Left lung (tissue), 10 donors: Measurements from ENCODE around the gene SEPTIN12. TPM values are rescaled to one million over a fixed set of nuclear protein-coding genes. Genes with fewer than 3 reads are reported as not detected.

Source experiments
- ATAC-seq: fragments of 200-7000 bp; cut with Tn5 transposase; one replicate; pipeline ENCODE4 v1.9.1; 2020; ENCODE audit warnings: moderate library complexity
- DNase-seq, 4 donors: peaks; one replicate each; pipeline ENCODE4 v3.0.0-alpha.2; 2013 to 2020
- H3K27ac ChIP-seq, 2 donors: fragments of 200-600 bp; sonication (generic) in 1 of 2; one replicate each; pipeline versions ENCODE4 v1.5.0 to v1.8.0; 2020 to 2021
- H3K27me3 ChIP-seq, 2 donors: fragments of 200-600 bp; sonication (generic) in 1 of 2; one replicate each; pipeline versions ENCODE4 v1.5.0 to v1.8.0; 2020 to 2021
- H3K36me3 ChIP-seq, 2 donors: fragments of 200-600 bp; sonication (generic) in 1 of 2; one replicate each; pipeline versions ENCODE4 v1.5.0 to v1.8.0; 2020 to 2021
- H3K4me1 ChIP-seq, 2 donors: fragments of 200-600 bp; one replicate each; pipeline ENCODE4 v1.8.0; 2021
- H3K4me3 ChIP-seq, 2 donors: fragments of 200-600 bp; sonication (generic) in 1 of 2; one replicate each; pipeline versions ENCODE4 v1.5.0 to v1.8.0; 2020 to 2021; ENCODE audit warnings: mild to moderate bottlenecking in 1 of 2
- H3K9me3 ChIP-seq, 2 donors: fragments of 200-600 bp; sonication (generic) in 1 of 2; one replicate each; pipeline versions ENCODE4 v1.5.0 to v1.8.0; 2020 to 2021
- CTCF ChIP-seq, 2 donors: fragments of 200-600 bp; sonication (generic) in 1 of 2; IDR thresholded peaks; one replicate each; pipeline versions ENCODE4 v1.5.0 to v1.8.0; 2021; ENCODE audit warnings: antibody characterized with exemption in 2 of 2
- intact Hi-C, 2 donors: fragments of 100-400 bp; cut with DNase I; formaldehyde crosslinking; loops; one replicate each; pipeline versions ENCODE4 v1.11.2 to v1.14.2; 2022
- polyA plus RNA-seq, 6 donors: library from polyadenylated mRNA; unstranded; fragments of 120-200 nt; gene quantifications; one replicate each; pipeline ENCODE4 v1.2.1, GENCODE V29; 2013; ENCODE audit not compliant: insufficient read length in 6 of 6
- total RNA-seq, 2 donors: library from RNA; stranded (reverse); fragmentation: NEBNext Ultra II Directional; extraction: Animal tissue kit (Norgen Biotek cat#: 25700); gene quantifications; one replicate each; pipeline ENCODE4 v1.2.1, GENCODE V29; 2021
- donor health status: DM: no; HTN: yes; CAD: no.
- donor health status: DM: no; HTN: no; CAD: no.

The SEPTIN12 gene
- total and polyA plus RNA-seq, 8 donors: 0.28 to 14.6 (median 0.65) TPM; not detected in 5

- Histone ChIP-seq H3K4me1 (peaks cover 6 to 19% of the 10 kb centered on the region in 2 donors), H3K9me3 (no peaks in the 10 kb centered on the region), H3K27ac (peak overlapping the region in 1 of 2 donors; percentile 87), H3K4me3 (peak overlapping the region; percentile 79 to 99), H3K27me3 (no peaks in the 10 kb centered on the region), H3K36me3 (peaks cover 0 to 23% of the 10 kb centered on the region in 2 donors)
- TF ChIP-seq CTCF (IDR thresholded peaks at IDR 0.05): no peak
- no peak for ATAC-seq
- intact Hi-C loops: no loop called here
- peak in 1 of 4 donors; percentile 41 for DNase-seq
These were observed 54.9 kb downstream of the SEPTIN12 start for GRCh38 chr16:4733211-4733742.

- Histone ChIP-seq H3K4me1 (peaks cover under 1 to 11% of the 10 kb centered on the region in 2 donors), H3K36me3 (peaks cover 0 to 50% of the 10 kb centered on the region in 2 donors)
These were observed 58.3 kb downstream of the SEPTIN12 start for GRCh38 chr16:4729876-4730275.

GRCh38 chr16:4728676-4729075 is 59.5 kb downstream of the SEPTIN12 start:
- TF ChIP-seq CTCF (IDR thresholded peaks at IDR 0.05): no peak

More at GRCh38 chr16:4729876-4730275, 58.3 kb downstream of the SEPTIN12 start:
- no peak overlapping the region for H3K4me3 ChIP-seq
- H3K9me3 ChIP-seq: no peaks in the 10 kb centered on the region
- TF ChIP-seq CTCF (IDR thresholded peaks at IDR 0.05): no peak
- no peak for ATAC-seq
- no peaks in the 10 kb centered on the region for H3K27me3 ChIP-seq
- intact Hi-C loops: no loop called here
- H3K27ac ChIP-seq: no peak overlapping the region
- DNase-seq: no peak

More at GRCh38 chr16:4728676-4729075, 59.5 kb downstream of the SEPTIN12 start:
- peaks cover 0 to 10% of the 10 kb centered on the region in 2 donors for H3K4me1 ChIP-seq
- H3K4me3 ChIP-seq: no peak overlapping the region
- DNase-seq: no peak
- intact Hi-C loops: no loop called here
- no peak overlapping the region for H3K27ac ChIP-seq
- H3K27me3 ChIP-seq: no peaks in the 10 kb centered on the region
- H3K36me3 ChIP-seq: peaks cover 0 to 62% of the 10 kb centered on the region in 2 donors
- no peak for ATAC-seq
- H3K9me3 ChIP-seq: no peaks in the 10 kb centered on the region

Other genes starting within 250 kb of the SEPTIN12 start
- 10 to 100 TPM; 22.2 to 27.0 TPM for gene CDIP1, start 249.6 kb downstream of the SEPTIN12 start, total RNA-seq
- gene CDIP1, start 249.6 kb downstream of the SEPTIN12 start, polyA plus RNA-seq: 10 to 100 TPM; 18.1 to 26.0 (median 22.6) TPM
- under 1 TPM; 0.17 to 0.18 TPM for gene C16orf96, start 232.0 kb downstream of the SEPTIN12 start, total RNA-seq
- gene C16orf96, start 232.0 kb downstream of the SEPTIN12 start, polyA plus RNA-seq: under 1 TPM; 0.19 to 0.45 (median 0.38) TPM
- 10 to 100 TPM; 26.7 to 27.8 TPM for gene UBALD1, start 173.5 kb downstream of the SEPTIN12 start, total RNA-seq
- 10 to 100 TPM; 12.0 to 27.1 (median 16.3) TPM for gene UBALD1, start 173.5 kb downstream of the SEPTIN12 start, polyA plus RNA-seq
- gene MGRN1, start 163.5 kb downstream of the SEPTIN12 start, total RNA-seq: 10 to 100 TPM; 81.6 to 98.1 TPM
- gene MGRN1, start 163.5 kb downstream of the SEPTIN12 start, polyA plus RNA-seq: 10 to 100 TPM; 56.9 to 82.9 (median 65.0) TPM
- 10 to 100 TPM; 26.6 to 53.1 TPM for gene NUDT16L1, start 94.8 kb downstream of the SEPTIN12 start, total RNA-seq
- gene NUDT16L1, start 94.8 kb downstream of the SEPTIN12 start, polyA plus RNA-seq: 10 to 100 TPM; 29.2 to 46.1 (median 35.1) TPM
- gene ANKS3, start 54.1 kb downstream of the SEPTIN12 start, total RNA-seq: 10 to 100 TPM; 16.1 to 18.9 TPM
- 10 to 100 TPM; 23.5 to 32.8 (median 26.9) TPM for gene ANKS3, start 54.1 kb downstream of the SEPTIN12 start, polyA plus RNA-seq
- gene DNAAF8, start 53.8 kb downstream of the SEPTIN12 start, total RNA-seq: 1 to 10 TPM; 1.2 to 4.2 TPM
- 1 to 10 TPM; 1.2 to 3.5 (median 2.9) TPM for gene DNAAF8, start 53.8 kb downstream of the SEPTIN12 start, polyA plus RNA-seq
- 10 to 100 TPM; 12.5 to 13.6 TPM for gene ZNF500, start 21.2 kb downstream of the SEPTIN12 start, total RNA-seq
- 10 to 100 TPM; 13.8 to 20.8 (median 16.8) TPM for gene ZNF500, start 21.2 kb downstream of the SEPTIN12 start, polyA plus RNA-seq
- gene SMIM22, start 7.0 kb upstream of the SEPTIN12 start, total RNA-seq: 10 to 100 TPM; 28.6 to 40.5 TPM
- gene SMIM22, start 7.0 kb upstream of the SEPTIN12 start, polyA plus RNA-seq: 1 to 10 TPM; 3.4 to 5.6 (median 4.0) TPM
- 10 to 100 TPM; 19.3 to 27.3 TPM for gene ROGDI, start 14.3 kb upstream of the SEPTIN12 start, total RNA-seq
- gene ROGDI, start 14.3 kb upstream of the SEPTIN12 start, polyA plus RNA-seq: 10 to 100 TPM; 15.7 to 46.4 (median 34.9) TPM
- 10 to 100 TPM; 88.9 to 95.5 TPM for gene GLYR1, start 58.9 kb upstream of the SEPTIN12 start, total RNA-seq
- 100 to 1,000 TPM in 5 of 6 donors, 10 to 100 TPM in 1; 65.2 to 128 (median 116) TPM for gene GLYR1, start 58.9 kb upstream of the SEPTIN12 start, polyA plus RNA-seq
- gene UBN1, start 59.1 kb upstream of the SEPTIN12 start, total RNA-seq: 10 to 100 TPM; 31.3 to 38.6 TPM
- 10 to 100 TPM; 31.5 to 41.1 (median 36.4) TPM for gene UBN1, start 59.1 kb upstream of the SEPTIN12 start, polyA plus RNA-seq
- gene PPL, start 148.8 kb upstream of the SEPTIN12 start, total RNA-seq: 10 to 100 TPM; 69.8 to 77.1 TPM
- 10 to 100 TPM; 30.4 to 42.6 (median 35.0) TPM for gene PPL, start 148.8 kb upstream of the SEPTIN12 start, polyA plus RNA-seq
- gene SEC14L5, start 170.0 kb upstream of the SEPTIN12 start, total RNA-seq: under 1 TPM; 0.52 to 0.76 TPM
- under 1 TPM; 0.17 to 0.58 (median 0.31) TPM for gene SEC14L5, start 170.0 kb upstream of the SEPTIN12 start, polyA plus RNA-seq
- 10 to 100 TPM in 1 of 2 donors, 1 to 10 TPM in 1; 9.6 to 21.0 TPM for gene NAGPA, start 245.6 kb upstream of the SEPTIN12 start, total RNA-seq
- 10 to 100 TPM in 1 of 6 donors, 1 to 10 TPM in 5; 7.7 to 10.3 (median 8.8) TPM for gene NAGPA, start 245.6 kb upstream of the SEPTIN12 start, polyA plus RNA-seq